A549 (cell line): ENCODE results near the gene ADSS1.

Experiments used
- BHLHE40 ChIP-seq: IDR thresholded peaks from 2 replicates; pipeline ENCODE4 v1.6.1; 2012; ENCODE audit warnings: low read depth, low read length, inconsistent platforms
- HMGXB4 ChIP-seq: fragments of 250-450 bp; sonication (Bioruptor Pico); IDR thresholded peaks from 2 replicates; pipeline ENCODE4 v1.5.0; 2021; ENCODE audit warnings: mild to moderate bottlenecking, moderate library complexity, borderline replicate concordance
- JUNB ChIP-seq: fragments of >200 bp; sonication (Bioruptor Twin); formaldehyde crosslinking; IDR thresholded peaks from 2 replicates; pipeline ENCODE4 v1.6.1; 2016
- RCOR1 ChIP-seq: fragments of 150-350 bp; IDR thresholded peaks from 2 replicates; pipeline ENCODE4 v1.6.1; 2014; ENCODE audit warnings: antibody characterized with exemption, low read length, low read depth

GRCh38 chr14:104729835-104730181 is 5.8 kb downstream of the ADSS1 start:
- TF ChIP-seq BHLHE40, result no peak
- TF ChIP-seq JUNB, result no peak
- no peak for TF ChIP-seq RCOR1
- TF ChIP-seq HMGXB4 (CRISPR knock-in tag), result no peak
